Left lobe of liver (tissue), 1 donor: ENCODE data around the gene CDC20. TPM values are rescaled to one million over a fixed set of nuclear protein-coding genes. Genes with fewer than 3 reads are reported as not detected.

Experiments
- total RNA-seq: library from RNA; stranded (reverse); gene quantifications from one replicate; pipeline ENCODE4 v1.2.1, GENCODE V29; 2021
- donor health status: DM: no; HTN: yes; CAD: no.

Gene CDC20
- total RNA-seq, 1 donor from 2014 or later, result 0.78 TPM

Other genes with a start within 250 kb of the CDC20 start
- gene EBNA1BP2, start 186.7 kb upstream of the CDC20 start, total RNA-seq, result 76.1 TPM
- gene CFAP57, start 186.7 kb upstream of the CDC20 start, total RNA-seq, result not detected
- gene TMEM125, start 89.0 kb upstream of the CDC20 start, total RNA-seq, result 0.45 TPM
- gene C1orf210, start 73.4 kb upstream of the CDC20 start, total RNA-seq, result 2.6 TPM
- gene TIE1, start 58.0 kb upstream of the CDC20 start, total RNA-seq, result 8.5 TPM
- 0.15 TPM for gene MPL, start 21.2 kb upstream of the CDC20 start, total RNA-seq
- gene ELOVL1, start 9.0 kb downstream of the CDC20 start, total RNA-seq, result 21.7 TPM
- 19.7 TPM for gene MED8, start 30.8 kb downstream of the CDC20 start, total RNA-seq
- 21.3 TPM for gene SZT2, start 30.9 kb downstream of the CDC20 start, total RNA-seq
- gene HYI, start 95.0 kb downstream of the CDC20 start, total RNA-seq, result 47.1 TPM
- gene PTPRF, start 171.9 kb downstream of the CDC20 start, total RNA-seq, result 290 TPM